Measurements from ENCODE around the gene RPLP1.
A peak's percentile ranks its signal among the peaks of the same experiment; 100 is the strongest.

The RPLP1 gene

GRCh38 chr15:69412274-69412673, 40.3 kb upstream of the RPLP1 start:
- H3K4me3 ChIP-seq (ENCODE audit: low read depth, low read length): peak overlapping the region; percentile 85
- TF ChIP-seq CTCF (IDR thresholded peaks at IDR 0.05; ENCODE audit: low read depth, low read length): no peak

GRCh38 chr15:69412701-69413100, 39.9 kb upstream of the RPLP1 start:
- H3K4me3 ChIP-seq (ENCODE audit: low read depth, low read length): peak overlapping the region; percentile 85
- no peak for TF ChIP-seq CTCF (IDR thresholded peaks at IDR 0.05; ENCODE audit: low read depth, low read length)

DNA sequence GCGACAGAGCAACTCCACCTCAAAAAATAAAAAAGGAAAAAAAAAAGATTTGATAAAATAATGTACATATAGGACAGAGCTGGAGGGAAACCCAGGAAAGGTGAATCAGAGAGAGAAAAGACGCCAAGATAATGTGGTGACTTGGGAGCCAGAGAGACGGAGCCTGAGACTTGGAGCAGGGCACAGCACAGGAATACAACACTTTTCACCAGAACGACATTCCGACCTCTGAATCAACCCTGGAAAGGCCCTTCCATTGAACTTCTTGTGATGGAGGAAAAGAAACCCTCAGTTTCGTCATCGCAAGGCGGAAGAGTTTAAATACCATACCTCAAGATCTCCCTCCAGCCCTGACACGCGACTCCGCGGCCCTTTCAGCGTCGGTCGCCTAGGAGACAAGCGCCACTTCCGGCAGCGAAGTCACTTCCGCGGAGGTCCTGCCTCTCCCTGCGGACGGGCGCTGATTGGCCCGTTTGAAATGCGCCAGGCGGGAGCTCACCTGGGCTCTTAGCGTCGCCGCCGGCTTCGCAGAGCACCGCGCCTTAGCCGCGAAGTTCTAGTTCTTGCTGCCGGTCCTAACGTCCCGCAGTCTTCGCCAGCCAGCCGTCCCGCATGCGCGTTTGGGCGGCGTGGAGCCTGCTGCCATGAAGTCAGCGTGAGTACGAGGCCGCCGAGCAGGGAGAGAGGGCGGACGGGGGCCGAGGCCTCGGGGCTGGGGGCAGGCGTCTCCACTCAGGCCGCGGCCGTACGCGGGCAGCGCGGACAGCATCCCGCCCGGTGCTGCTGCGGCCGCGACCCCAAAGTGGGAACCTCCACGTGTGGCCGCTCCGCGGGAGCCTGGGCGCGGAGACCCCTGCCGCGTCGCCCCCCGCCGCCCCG, 38.6 kb upstream of the RPLP1 start, which contains the start of gene KIF23:
Gene KIF23 (plus strand): TSS at position 528 of the 879 bp plus-strand sequence. CDS start 117 bp downstream, at position 645.
- peak within 1 kb of the TSS; percentile 85 for H3K4me3 ChIP-seq (ENCODE audit: low read depth, low read length)
- TF ChIP-seq CTCF (IDR thresholded peaks at IDR 0.05; ENCODE audit: low read depth, low read length): no peak

DNA sequence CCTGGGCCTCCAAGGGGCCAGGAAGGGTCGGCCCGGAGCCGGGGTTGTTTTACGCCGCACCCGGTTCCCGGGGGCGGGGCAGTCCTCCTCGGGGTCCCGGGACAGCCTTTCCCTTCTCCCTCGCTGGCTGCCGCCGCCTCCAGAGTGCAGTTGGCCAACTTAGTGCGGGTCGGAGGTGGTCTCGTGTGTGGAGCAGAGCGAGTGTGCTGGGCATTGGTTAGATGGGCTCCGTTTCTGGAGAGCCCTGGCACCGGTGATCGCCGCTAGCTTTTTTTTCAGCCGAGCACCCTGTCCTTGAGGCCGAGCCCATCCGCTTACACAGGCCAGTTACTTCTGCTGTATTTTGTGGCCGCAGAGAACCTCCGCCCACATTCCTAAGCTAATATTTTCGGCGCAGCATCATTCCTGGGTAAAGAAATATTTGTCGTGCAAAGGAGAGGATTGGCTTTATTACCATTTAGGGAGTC, 37.9 kb upstream of the RPLP1 start:
- no peak for TF ChIP-seq CTCF (IDR thresholded peaks at IDR 0.05; ENCODE audit: low read depth, low read length)
- peak overlapping the region; percentile 85 for H3K4me3 ChIP-seq (ENCODE audit: low read depth, low read length)

DNA sequence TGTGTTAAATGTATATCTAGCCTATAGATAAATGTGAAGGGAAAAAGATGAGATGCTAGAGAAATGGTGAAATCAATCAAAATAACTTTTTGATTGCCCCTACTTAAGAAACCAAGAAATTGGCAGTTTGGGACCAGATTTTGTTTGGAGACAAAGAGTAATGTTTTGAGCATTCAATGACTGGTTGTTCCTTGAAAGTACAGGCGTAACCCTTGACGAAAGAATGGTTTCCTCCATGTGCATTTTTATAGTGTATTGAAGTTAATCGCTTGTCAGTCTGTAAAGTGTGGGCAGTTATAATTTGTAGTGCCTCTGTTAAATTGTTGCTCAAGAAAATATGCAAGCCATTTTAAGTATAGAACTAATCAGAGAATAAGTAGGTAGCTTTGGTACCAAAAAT, 37.2 kb upstream of the RPLP1 start:
- H3K4me3 ChIP-seq (ENCODE audit: low read depth, low read length): peak overlapping the region; percentile 85

DNA sequence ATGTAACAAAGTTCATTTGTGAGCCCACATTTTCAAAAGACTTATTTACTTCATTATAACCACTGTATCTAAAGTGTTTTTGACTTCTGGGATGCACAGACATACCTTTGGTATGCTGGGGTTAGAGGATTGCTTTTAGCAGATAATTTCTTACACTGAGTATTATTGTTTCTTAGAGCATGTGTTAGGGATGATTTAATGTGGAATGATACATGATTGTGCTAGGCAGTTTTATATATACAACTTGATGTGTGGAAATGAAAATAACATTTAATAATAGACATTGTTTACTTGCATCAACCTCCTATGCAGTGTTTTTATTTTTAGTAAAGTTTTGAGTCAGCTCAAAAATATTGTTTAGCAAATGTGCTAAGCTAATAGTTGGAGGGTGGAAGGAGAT, 35.0 kb upstream of the RPLP1 start:
- no peak for TF ChIP-seq CTCF (IDR thresholded peaks at IDR 0.05; ENCODE audit: low read depth, low read length)

More for the DNA sequence above, 37.2 kb upstream of the RPLP1 start:
- no peak for TF ChIP-seq CTCF (IDR thresholded peaks at IDR 0.05; ENCODE audit: low read depth, low read length)

DNA sequence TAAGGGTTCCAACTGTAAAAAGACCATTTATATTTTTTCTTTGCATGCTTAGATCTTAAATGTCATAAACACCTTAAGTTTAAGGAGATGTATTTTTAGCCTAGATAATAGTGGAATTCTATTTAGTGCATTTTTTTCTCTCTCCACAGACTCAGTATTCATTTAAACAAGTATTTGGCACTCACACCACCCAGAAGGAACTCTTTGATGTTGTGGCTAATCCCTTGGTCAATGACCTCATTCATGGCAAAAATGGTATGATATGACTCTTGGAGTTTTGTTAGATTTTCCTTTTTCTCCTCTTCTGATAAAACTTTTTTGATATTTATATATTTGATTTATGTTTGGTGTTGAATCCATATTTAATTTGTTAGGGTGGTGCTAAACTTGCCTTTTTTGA, 31.1 kb upstream of the RPLP1 start:
- no peak overlapping the region for H3K4me3 ChIP-seq (ENCODE audit: low read depth, low read length)
- TF ChIP-seq CTCF (IDR thresholded peaks at IDR 0.05; ENCODE audit: low read depth, low read length): no peak

More for the DNA sequence above, 35.0 kb upstream of the RPLP1 start:
- H3K4me3 ChIP-seq (ENCODE audit: low read depth, low read length): no peak overlapping the region

Data from WI38 (cell line).